GM21423 (cell line): ENCODE measurements around the gene CRHR1.

Experiments
- ATAC-seq: cut with Tn5 transposase; IDR thresholded peaks from one replicate; pipeline ENCODE4 v1.9.1; 2021; ENCODE audit warnings: mild to moderate bottlenecking, moderate library complexity; ENCODE audit not compliant: unreplicated experiment

Gene CRHR1

GRCh38 chr17:45820052-45820780 is 36.1 kb downstream of the CRHR1 start:
- ATAC-seq = no peak

- ATAC-seq = no peak
These were observed 37.0 kb downstream of the CRHR1 start for GRCh38 chr17:45821147-45821546.

GRCh38 chr17:45823598-45823997 is 39.5 kb downstream of the CRHR1 start:
- no peak for ATAC-seq

- ATAC-seq = no peak
These were observed 40.4 kb downstream of the CRHR1 start for GRCh38 chr17:45824475-45824874.

- ATAC-seq = no peak
These were observed 40.9 kb downstream of the CRHR1 start for GRCh38 chr17:45824901-45825492.

- no peak for ATAC-seq
These were observed 41.7 kb downstream of the CRHR1 start for GRCh38 chr17:45825792-45826191.

- no peak for ATAC-seq
These were observed 42.9 kb downstream of the CRHR1 start for GRCh38 chr17:45826919-45827588.

GRCh38 chr17:45828171-45828570 is 44.1 kb downstream of the CRHR1 start:
- no peak for ATAC-seq

- no peak for ATAC-seq
These were observed 44.5 kb downstream of the CRHR1 start for GRCh38 chr17:45828582-45829133.

- ATAC-seq = no peak
These were observed 49.8 kb downstream of the CRHR1 start for GRCh38 chr17:45833920-45834319.

GRCh38 chr17:45834471-45835396 is 50.6 kb downstream of the CRHR1 start:
- no peak for ATAC-seq

- no peak for ATAC-seq
These were observed 51.4 kb downstream of the CRHR1 start for GRCh38 chr17:45835481-45835880.

- no peak for ATAC-seq
These were observed 52.2 kb downstream of the CRHR1 start for GRCh38 chr17:45836047-45837044.

GRCh38 chr17:45837187-45837586 is 53.1 kb downstream of the CRHR1 start:
- ATAC-seq = no peak

GRCh38 chr17:45837603-45838002 is 53.5 kb downstream of the CRHR1 start:
- ATAC-seq = no peak

- ATAC-seq = no peak
These were observed 54.7 kb downstream of the CRHR1 start for GRCh38 chr17:45838751-45839295.

GRCh38 chr17:45839442-45839841 is 55.3 kb downstream of the CRHR1 start:
- ATAC-seq = no peak

GRCh38 chr17:45841186-45841585 is 57.1 kb downstream of the CRHR1 start:
- no peak for ATAC-seq

- no peak for ATAC-seq
These were observed 57.9 kb downstream of the CRHR1 start for GRCh38 chr17:45841883-45842525.
